RWPE1 (cell line): ENCODE results near the gene INHBA.
A peak's percentile ranks its signal among the peaks of the same experiment; 100 is the strongest.

Experiments used
- CTCF ChIA-PET: fragments of 350-600 bp; sonication (Branson Sonifier 250); formaldehyde crosslinking; extraction: SDS; loops from one replicate; lab custom pipeline; 2021; lab: Yijun Ruan, JAX
- POLR2A ChIA-PET: fragments of 400-600 bp; formaldehyde crosslinking; extraction: SDS; loops from one replicate; lab custom pipeline; 2020; ENCODE audit warnings: antibody characterized with exemption; ENCODE audit not compliant: low non-redundant PET; lab: Yijun Ruan, JAX
- DNase-seq: peaks from one replicate; pipeline ENCODE4 v3.0.0; 2012; ENCODE audit warnings: low spot score
- H3K27ac ChIP-seq: fragments of 450-650 bp; 2 replicates; pipeline ENCODE4 v1.5.1; 2017
- CTCF ChIP-seq: fragments of 450-650 bp; conservative IDR thresholded peaks from 2 replicates; pipeline ENCODE4 v1.5.1; 2017; ENCODE audit warnings: low read depth, mild to moderate bottlenecking

The INHBA gene

GRCh38 chr7:41640487-41640886, 62.4 kb downstream of the INHBA start:
- no peak for DNase-seq
- no peak for TF ChIP-seq CTCF
- POLR2A ChIA-PET = no interaction called here
- no peak overlapping the region for H3K27ac ChIP-seq
- CTCF ChIA-PET = no interaction called here

GRCh38 chr7:41637049-41637448, 65.8 kb downstream of the INHBA start:
- ChIA-PET POLR2A (no interaction called here), CTCF (no interaction called here)
- TF ChIP-seq CTCF = no peak
- peak; percentile 21 for DNase-seq
- H3K27ac ChIP-seq = no peak overlapping the region
